ENCODE data around the gene RTF2. TPM values are rescaled to one million over a fixed set of nuclear protein-coding genes. Genes with fewer than 3 reads are reported as not detected.
"Not testable (repeated sequence)": the region's sequence is repeated elsewhere in the genome, so short reads cannot be mapped to it uniquely, and the experiment has no call there.

RTF2 gene
- total RNA-seq, 2 experiments from 2014 or later = 106 to 107 TPM

GRCh38 chr20:56537997-56538396, 69.6 kb downstream of the RTF2 start:
- H3K4me1 Mint-ChIP-seq = peaks cover 14% of the 10 kb centered on the region
- no peak overlapping the region for H3K4me3 Mint-ChIP-seq
- POLR2A ChIA-PET = no interaction called here
- no peak overlapping the region for H3K27ac Mint-ChIP-seq
- no peaks in the 10 kb centered on the region for H3K36me3 Mint-ChIP-seq (ENCODE audit: low read depth)
- H3K9me3 Mint-ChIP-seq = no peaks in the 10 kb centered on the region
- H3K27me3 Mint-ChIP-seq = no peaks in the 10 kb centered on the region
- DNase-seq = no peak
- CTCF ChIA-PET = interaction anchor here (1.0 kb wide), 1 partner anchor 13 kb away, joined by 4 read pairs; no protein-coding TSS in a partner anchor

GRCh38 chr20:56540415-56540814, 72.0 kb downstream of the RTF2 start:
- no peak for DNase-seq
- no peak overlapping the region for H3K4me3 Mint-ChIP-seq
- H3K36me3 Mint-ChIP-seq (ENCODE audit: low read depth) = no peaks in the 10 kb centered on the region
- no peak overlapping the region for H3K27ac Mint-ChIP-seq
- ChIA-PET POLR2A (no interaction called here), CTCF (interaction anchor here (0.5 kb wide), 1 partner anchor 9 kb away, joined by 3 read pairs; no protein-coding TSS in a partner anchor)
- no peaks in the 10 kb centered on the region for H3K9me3 Mint-ChIP-seq
- no peaks in the 10 kb centered on the region for H3K27me3 Mint-ChIP-seq
- peaks cover 13% of the 10 kb centered on the region for H3K4me1 Mint-ChIP-seq

- Mint-ChIP-seq H3K4me1 (peaks cover 5% of the 10 kb centered on the region), H3K27ac (no peak overlapping the region), H3K9me3 (no peaks in the 10 kb centered on the region), H3K27me3 (no peaks in the 10 kb centered on the region), H3K4me3 (no peak overlapping the region), H3K36me3 (ENCODE audit: low read depth) (no peaks in the 10 kb centered on the region)
- ChIA-PET POLR2A (no interaction called here), CTCF (interaction anchor here (0.8 to 1.4 kb wide), 2 partner anchors 8 to 12 kb away, joined by 4 to 5 read pairs; no protein-coding TSS in a partner anchor)
- DNase-seq = no peak
Measured at GRCh38 chr20:56542489-56543030, 74.1 kb downstream of the RTF2 start.

- DNase-seq = no peak
- no peaks in the 10 kb centered on the region for H3K36me3 Mint-ChIP-seq (ENCODE audit: low read depth)
- H3K9me3 Mint-ChIP-seq = no peaks in the 10 kb centered on the region
- H3K4me3 Mint-ChIP-seq = no peak overlapping the region
- peaks cover 8% of the 10 kb centered on the region for H3K4me1 Mint-ChIP-seq
- no peak overlapping the region for H3K27ac Mint-ChIP-seq
- no peaks in the 10 kb centered on the region for H3K27me3 Mint-ChIP-seq
- CTCF ChIA-PET = interaction anchor here (1.6 kb wide), 1 partner anchor 784 kb away, joined by 3 read pairs; no protein-coding TSS in a partner anchor
- POLR2A ChIA-PET = no interaction called here
Measured at GRCh38 chr20:56551571-56551970, 83.1 kb downstream of the RTF2 start.

- Mint-ChIP-seq H3K4me1 (peaks cover 8% of the 10 kb centered on the region), H3K27me3 (peaks cover 2% of the 10 kb centered on the region), H3K27ac (no peak overlapping the region), H3K36me3 (ENCODE audit: low read depth) (no peaks in the 10 kb centered on the region), H3K9me3 (no peaks in the 10 kb centered on the region), H3K4me3 (no peak overlapping the region)
- CTCF ChIA-PET = no interaction called here
- DNase-seq = no peak
- POLR2A ChIA-PET = no interaction called here
Measured at GRCh38 chr20:56552911-56553629, 84.6 kb downstream of the RTF2 start.

- DNase-seq = no peak
- POLR2A ChIA-PET = no interaction called here
- H3K27ac Mint-ChIP-seq = no peak overlapping the region
Measured at GRCh38 chr20:56554869-56555268, 86.4 kb downstream of the RTF2 start.

GRCh38 chr20:56558968-56559367, 90.5 kb downstream of the RTF2 start:
- no peaks in the 10 kb centered on the region for H3K9me3 Mint-ChIP-seq
- CTCF ChIA-PET = interaction anchor here (0.6 to 1.8 kb wide), 2 partner anchors 10 to 763 kb away, joined by 3 to 4 read pairs; no protein-coding TSS in a partner anchor

More at GRCh38 chr20:56554869-56555268, 86.4 kb downstream of the RTF2 start:
- Mint-ChIP-seq H3K36me3 (ENCODE audit: low read depth) (no peaks in the 10 kb centered on the region), H3K9me3 (no peaks in the 10 kb centered on the region), H3K27me3 (peaks cover 3% of the 10 kb centered on the region), H3K4me1 (peaks cover 8% of the 10 kb centered on the region), H3K4me3 (no peak overlapping the region)
- CTCF ChIA-PET = no interaction called here

GRCh38 chr20:56564526-56564925, 96.1 kb downstream of the RTF2 start:
- POLR2A ChIA-PET; DNase-seq; H3K36me3 Mint-ChIP-seq (ENCODE audit: low read depth); H3K9me3 Mint-ChIP-seq; H3K27ac Mint-ChIP-seq; CTCF ChIA-PET; H3K4me1 Mint-ChIP-seq; H3K4me3 Mint-ChIP-seq; H3K27me3 Mint-ChIP-seq: not testable (repeated sequence)

More at GRCh38 chr20:56558968-56559367, 90.5 kb downstream of the RTF2 start:
- Mint-ChIP-seq H3K4me1 (peaks cover 8% of the 10 kb centered on the region), H3K27me3 (peaks cover 5% of the 10 kb centered on the region), H3K36me3 (ENCODE audit: low read depth) (no peaks in the 10 kb centered on the region), H3K27ac (no peak overlapping the region), H3K4me3 (no peak overlapping the region)
- DNase-seq = no peak
- POLR2A ChIA-PET = no interaction called here

- H3K4me3 Mint-ChIP-seq = no peak overlapping the region
- ChIA-PET POLR2A (no interaction called here), CTCF (no interaction called here)
- peaks cover 2% of the 10 kb centered on the region for H3K27me3 Mint-ChIP-seq
- H3K36me3 Mint-ChIP-seq (ENCODE audit: low read depth) = no peaks in the 10 kb centered on the region
- H3K9me3 Mint-ChIP-seq = no peaks in the 10 kb centered on the region
- no peak for DNase-seq
- no peak overlapping the region for H3K27ac Mint-ChIP-seq
- no peaks in the 10 kb centered on the region for H3K4me1 Mint-ChIP-seq
Measured at GRCh38 chr20:56565511-56565910, 97.1 kb downstream of the RTF2 start.

GRCh38 chr20:56566621-56567020, 98.2 kb downstream of the RTF2 start:
- ChIA-PET CTCF (interaction anchor here (0.9 kb wide), 1 partner anchor 17 kb away, joined by 4 read pairs; no protein-coding TSS in a partner anchor), POLR2A (no interaction called here)
- DNase-seq = no peak
- H3K27ac Mint-ChIP-seq = no peak overlapping the region
- no peak overlapping the region for H3K4me3 Mint-ChIP-seq
- no peaks in the 10 kb centered on the region for H3K9me3 Mint-ChIP-seq
- no peaks in the 10 kb centered on the region for H3K36me3 Mint-ChIP-seq (ENCODE audit: low read depth)
- H3K4me1 Mint-ChIP-seq = no peaks in the 10 kb centered on the region
- H3K27me3 Mint-ChIP-seq = peaks cover 1% of the 10 kb centered on the region

Other genes with a start within 250 kb of the RTF2 start
- gene MC3R, start 219.9 kb upstream of the RTF2 start, total RNA-seq = not detected
- 1 to 10 TPM; 8.4 to 9.7 TPM for gene FAM210B, start 109.7 kb upstream of the RTF2 start, total RNA-seq
- 10 to 100 TPM; 73.6 to 83.0 TPM for gene AURKA, start 76.4 kb upstream of the RTF2 start, total RNA-seq
- 10 to 100 TPM; 61.8 to 62.4 TPM for gene CSTF1, start 76.0 kb upstream of the RTF2 start, total RNA-seq
- 1 to 10 TPM; 8.6 to 9.0 TPM for gene CASS4, start 56.4 kb upstream of the RTF2 start, total RNA-seq
- gene FAM209A, start 56.1 kb downstream of the RTF2 start, total RNA-seq = 1 to 10 TPM; 2.7 to 3.2 TPM
- 1 to 10 TPM in 1 of 2 experiments, under 1 TPM in 1; 0.89 to 1.9 TPM for gene FAM209B, start 64.6 kb downstream of the RTF2 start, total RNA-seq
- gene TFAP2C, start 160.7 kb downstream of the RTF2 start, total RNA-seq = not detected